Bronchial smooth muscle cell (primary cell): ENCODE results near the gene CFAP107. TPM values are rescaled to one million over a fixed set of nuclear protein-coding genes. Genes with fewer than 3 reads are reported as not detected.

Source experiments
- total RNA-seq: library from RNA; depleted of rRNA; stranded (reverse); fragments of >200 nt; gene quantifications from 2 replicates; pipeline ENCODE4 v1.2.1, GENCODE V29; 2014

Gene CFAP107
- not detected in 2 replicates for total RNA-seq

DNA sequence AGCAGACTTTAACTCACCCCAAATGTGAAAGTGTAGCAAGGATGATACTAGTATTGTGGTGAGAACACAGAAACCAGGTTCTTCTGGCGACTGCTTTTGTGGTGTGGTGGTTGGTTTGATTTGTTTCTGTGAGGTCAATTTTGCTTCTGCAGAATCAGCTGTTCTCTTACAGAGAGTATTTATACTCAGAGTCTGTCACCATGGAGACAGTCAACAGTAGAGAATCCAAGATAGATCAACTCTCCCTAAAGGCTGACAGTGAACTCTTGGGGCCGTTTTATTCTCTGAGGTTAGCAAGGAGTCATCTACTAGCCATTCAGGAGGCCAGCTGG lies at the start of gene CFAP107:
TSS of gene CFAP107 (plus strand) at position 209 of the 332 bp plus-strand sequence. CDS start 231 bp downstream, outside the sequence.

GRCh38 chr1:12715896-12716437 lies 30.0 kb upstream of the CFAP107 start, which contains the start of gene AADACL3:
Gene AADACL3 (plus strand): TSS chr1:12716110. CDS start chr1:12716177, 67 bp downstream.

GRCh38 chr1:12773438-12773837 lies 27.4 kb downstream of the CFAP107 start, which contains the start of gene PRAMEF12:
Gene PRAMEF12 (plus strand): TSS chr1:12773738. CDS start chr1:12774868, 1,130 bp downstream.

GRCh38 chr1:12791097-12791496 lies 45.1 kb downstream of the CFAP107 start, which contains the start of gene PRAMEF1:
Gene PRAMEF1 (plus strand): TSS chr1:12791397. CDS start chr1:12793228, 1,831 bp downstream.

Other genes with a start within 250 kb of the CFAP107 start
- gene DHRS3, start 128.0 kb upstream of the CFAP107 start, total RNA-seq: 152 and 485 TPM in 2 replicates
- 0.09 TPM in 1 of 2 replicates, not detected in the other for gene AADACL4, start 102.1 kb upstream of the CFAP107 start, total RNA-seq
- not detected in 2 replicates for gene AADACL3, start 30.1 kb upstream of the CFAP107 start, total RNA-seq
- gene PRAMEF12, start 27.5 kb downstream of the CFAP107 start, total RNA-seq: not detected in 2 replicates
- gene PRAMEF1, start 45.2 kb downstream of the CFAP107 start, total RNA-seq: under 0.01 TPM in 1 of 2 replicates, not detected in the other
- not detected in 2 replicates for gene PRAMEF11, start 85.2 kb downstream of the CFAP107 start, total RNA-seq
- not detected in 2 replicates for gene HNRNPCL1, start 102.5 kb downstream of the CFAP107 start, total RNA-seq
- gene PRAMEF2, start 110.9 kb downstream of the CFAP107 start, total RNA-seq: not detected in 2 replicates
- not detected in 2 replicates for gene PRAMEF4, start 140.0 kb downstream of the CFAP107 start, total RNA-seq
- under 0.01 TPM in 1 of 2 replicates, not detected in the other for gene PRAMEF10, start 152.1 kb downstream of the CFAP107 start, total RNA-seq
- not detected in 2 replicates for gene PRAMEF7, start 170.4 kb downstream of the CFAP107 start, total RNA-seq
- gene PRAMEF6, start 201.4 kb downstream of the CFAP107 start, total RNA-seq: not detected in 2 replicates